Vagina (tissue), 2 donors: Measurements from ENCODE around the gene GATAD2A. TPM values are rescaled to one million over a fixed set of nuclear protein-coding genes. Genes with fewer than 3 reads are reported as not detected.

Source experiments
- DNase-seq, 2 donors: peaks; one replicate each; pipeline ENCODE4 v3.0.0-alpha.2; 2017; ENCODE audit errors: extremely low spot score in 2 of 2
- H3K27ac ChIP-seq: fragments of 200-600 bp; sonication (generic); one replicate; pipeline ENCODE4 v1.5.1; 2019
- H3K27me3 ChIP-seq: fragments of 200-600 bp; sonication (generic); one replicate; pipeline ENCODE4 v1.5.1; 2019
- H3K36me3 ChIP-seq, 2 donors: fragments of 200-600 bp; sonication (generic); one replicate each; pipeline ENCODE4 v1.5.1; 2017 to 2019
- H3K4me1 ChIP-seq: fragments of 200-600 bp; sonication (generic); one replicate; pipeline ENCODE4 v1.5.1; 2019
- H3K4me3 ChIP-seq, 2 donors: fragments of 200-600 bp; sonication (generic); 1 replicate in 1 of 2; 2 replicates in 1 of 2; pipeline ENCODE4 v1.5.1; 2016 to 2019
- H3K9me3 ChIP-seq: fragments of 200-600 bp; sonication (generic); one replicate; pipeline ENCODE4 v1.5.1; 2019
- CTCF ChIP-seq, 3 experiments: fragments of 450-650 bp in 2 of 3; fragments of 200-600 bp in 1 of 3; sonication (generic) in 1 of 3; IDR thresholded peaks; one replicate each; pipeline ENCODE4 v1.5.1; 2017 to 2019; ENCODE audit warnings: antibody characterized with exemption in 3 of 3, mild to moderate bottlenecking in 2 of 3, moderate library complexity in 2 of 3
- POLR2A ChIP-seq, 2 donors: fragments of 450-650 bp; IDR thresholded peaks; one replicate each; pipeline ENCODE4 v1.6.1; 2017; ENCODE audit warnings: antibody characterized with exemption in 2 of 2, mild to moderate bottlenecking in 2 of 2, moderate library complexity in 2 of 2
- POLR2AphosphoS5 ChIP-seq, 2 donors: sonication (generic); formaldehyde crosslinking; IDR thresholded peaks; one replicate each; pipeline ENCODE4 v1.9.0; 2017; ENCODE audit warnings: antibody characterized with exemption in 2 of 2, mild to moderate bottlenecking in 2 of 2, low read depth in 1 of 2; ENCODE audit not compliant: insufficient read depth in 1 of 2
- intact Hi-C: fragments of 100-400 bp; cut with DNase I; formaldehyde crosslinking; loops from one replicate; pipeline ENCODE4 v1.15.1; 2023
- total RNA-seq: library from RNA; depleted of rRNA; stranded (reverse); fragments of >200 nt; gene quantifications from one replicate; pipeline ENCODE4 v1.2.3, GENCODE V29; 2016

The GATAD2A gene
- total RNA-seq, 1 donor from 2014 or later = 49.6 TPM

- Histone ChIP-seq H3K4me3 (no peak overlapping the region), H3K4me1 (peaks cover 17% of the 10 kb centered on the region), H3K27ac (no peak overlapping the region), H3K36me3 (peaks cover 0 to 19% of the 10 kb centered on the region in 2 donors), H3K9me3 (no peaks in the 10 kb centered on the region), H3K27me3 (no peaks in the 10 kb centered on the region)
- TF ChIP-seq POLR2A (IDR thresholded peaks at IDR 0.05) (no peak), CTCF (IDR thresholded peaks at IDR 0.05) (no peak), POLR2AphosphoS5 (IDR thresholded peaks at IDR 0.05; ENCODE audit: insufficient read depth in 1 of 2, low read depth in 1 of 2) (no peak)
- no peak for DNase-seq
- intact Hi-C loops = no loop called here
These were observed 122.5 kb downstream of the GATAD2A start for GRCh38 chr19:19527674-19528625.

- H3K4me3 ChIP-seq = peak within 1 kb of the TSS; percentile 20 to 30
- peaks cover 0 to 19% of the 10 kb centered on the region in 2 donors for H3K36me3 ChIP-seq
- intact Hi-C loops = no loop called here
- H3K4me1 ChIP-seq = peaks cover 17% of the 10 kb centered on the region
- H3K27me3 ChIP-seq = no peaks in the 10 kb centered on the region
- TF ChIP-seq POLR2A (IDR thresholded peaks at IDR 0.05) = no peak
- no peak for TF ChIP-seq POLR2AphosphoS5 (IDR thresholded peaks at IDR 0.05; ENCODE audit: insufficient read depth in 1 of 2, low read depth in 1 of 2)
- TF ChIP-seq CTCF (IDR thresholded peaks at IDR 0.05) = no peak
- no peak within 1 kb of the TSS for H3K27ac ChIP-seq
- no peak for DNase-seq
- H3K9me3 ChIP-seq = no peaks in the 10 kb centered on the region
These were observed 123.4 kb downstream of the GATAD2A start, which contains the start of gene YJEFN3 for GRCh38 chr19:19528721-19529490. YJEFN3 (plus strand) TSS chr19:19528911; CDS start chr19:19528933, 22 bp downstream.

- H3K27me3 ChIP-seq = no peaks in the 10 kb centered on the region
These were observed 124.4 kb downstream of the GATAD2A start for GRCh38 chr19:19529783-19530422.

GRCh38 chr19:19530423-19530804 is 124.9 kb downstream of the GATAD2A start:
- Histone ChIP-seq H3K27me3 (no peaks in the 10 kb centered on the region), H3K27ac (no peak overlapping the region), H3K4me3 (no peak overlapping the region), H3K4me1 (peaks cover 17% of the 10 kb centered on the region), H3K36me3 (peaks cover 0 to 19% of the 10 kb centered on the region in 2 donors), H3K9me3 (no peaks in the 10 kb centered on the region)
- DNase-seq = no peak
- TF ChIP-seq POLR2A (IDR thresholded peaks at IDR 0.05) (no peak), CTCF (IDR thresholded peaks at IDR 0.05) (no peak), POLR2AphosphoS5 (IDR thresholded peaks at IDR 0.05; ENCODE audit: insufficient read depth in 1 of 2, low read depth in 1 of 2) (no peak)
- intact Hi-C loops = loop anchor here (5.0 to 10.0 kb wide), 2 partner anchors 112 to 744 kb away; partner anchors contain the start of gene GMIP

More at GRCh38 chr19:19529783-19530422, 124.4 kb downstream of the GATAD2A start:
- no peaks in the 10 kb centered on the region for H3K9me3 ChIP-seq
- H3K36me3 ChIP-seq = peaks cover 0 to 19% of the 10 kb centered on the region in 2 donors
- H3K4me1 ChIP-seq = peaks cover 17% of the 10 kb centered on the region
- DNase-seq = no peak
- H3K4me3 ChIP-seq = no peak overlapping the region
- no peak for TF ChIP-seq POLR2A (IDR thresholded peaks at IDR 0.05)
- TF ChIP-seq POLR2AphosphoS5 (IDR thresholded peaks at IDR 0.05; ENCODE audit: insufficient read depth in 1 of 2, low read depth in 1 of 2) = no peak
- no peak for TF ChIP-seq CTCF (IDR thresholded peaks at IDR 0.05)
- no peak overlapping the region for H3K27ac ChIP-seq
- intact Hi-C loops = loop anchor here (5.0 to 10.0 kb wide), 2 partner anchors 112 to 745 kb away; partner anchors contain the start of gene GMIP
